ENCODE measurements around the gene SHD. TPM values are rescaled to one million over a fixed set of nuclear protein-coding genes. Genes with fewer than 3 reads are reported as not detected.

Gene SHD
- total RNA-seq, 1 experiment from 2014 or later = 3.5 TPM

- intact Hi-C loops (cut with micrococcal nuclease; ENCODE audit: unreplicated experiment) = no loop called here
- H3K9me3 Mint-ChIP-seq (ENCODE audit: unreplicated experiment) = no peaks in the 10 kb centered on the region
- DNase-seq = no peak
- no peak overlapping the region for H3K27ac Mint-ChIP-seq (ENCODE audit: unreplicated experiment)
- H3K36me3 Mint-ChIP-seq (ENCODE audit: insufficient read depth, unreplicated experiment) = no peaks in the 10 kb centered on the region
- TF ChIP-seq, protein P1, sequence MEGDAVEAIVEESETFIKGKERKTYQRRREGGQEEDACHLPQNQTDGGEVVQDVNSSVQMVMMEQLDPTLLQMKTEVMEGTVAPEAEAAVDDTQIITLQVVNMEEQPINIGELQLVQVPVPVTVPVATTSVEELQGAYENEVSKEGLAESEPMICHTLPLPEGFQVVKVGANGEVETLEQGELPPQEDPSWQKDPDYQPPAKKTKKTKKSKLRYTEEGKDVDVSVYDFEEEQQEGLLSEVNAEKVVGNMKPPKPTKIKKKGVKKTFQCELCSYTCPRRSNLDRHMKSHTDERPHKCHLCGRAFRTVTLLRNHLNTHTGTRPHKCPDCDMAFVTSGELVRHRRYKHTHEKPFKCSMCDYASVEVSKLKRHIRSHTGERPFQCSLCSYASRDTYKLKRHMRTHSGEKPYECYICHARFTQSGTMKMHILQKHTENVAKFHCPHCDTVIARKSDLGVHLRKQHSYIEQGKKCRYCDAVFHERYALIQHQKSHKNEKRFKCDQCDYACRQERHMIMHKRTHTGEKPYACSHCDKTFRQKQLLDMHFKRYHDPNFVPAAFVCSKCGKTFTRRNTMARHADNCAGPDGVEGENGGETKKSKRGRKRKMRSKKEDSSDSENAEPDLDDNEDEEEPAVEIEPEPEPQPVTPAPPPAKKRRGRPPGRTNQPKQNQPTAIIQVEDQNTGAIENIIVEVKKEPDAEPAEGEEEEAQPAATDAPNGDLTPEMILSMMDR (IDR thresholded peaks at IDR 0.05; ENCODE audit: insufficient read depth in 1 of 2, low read depth in 1 of 2, low read length in 1 of 2, severe bottlenecking in 1 of 2, unreplicated experiment in 1 of 2) = no peak
- H3K4me3 Mint-ChIP-seq (ENCODE audit: unreplicated experiment) = no peak overlapping the region
- Histone ChIP-seq H3K4me1 (no peaks in the 10 kb centered on the region), H3K27me3 (replicated peaks; ENCODE audit: control insufficient read depth, insufficient read depth, low read length) (no peaks in the 10 kb centered on the region), H3K4me3 (ENCODE audit: low read depth, low read length) (no peak overlapping the region), H3K9me3 (no peaks in the 10 kb centered on the region), H3K36me3 (ENCODE audit: control insufficient read depth, insufficient read depth, low read length) (no peaks in the 10 kb centered on the region)
- no peaks in the 10 kb centered on the region for H3K4me1 Mint-ChIP-seq (ENCODE audit: low read depth, unreplicated experiment)
- BruUV-seq (replicated peaks) = no TSS peak
- CTCF ChIA-PET = no interaction called here
- POLR2A ChIA-PET = no interaction called here
- H3K27me3 Mint-ChIP-seq (ENCODE audit: insufficient read depth, unreplicated experiment) = no peaks in the 10 kb centered on the region
Measured at GRCh38 chr19:4294389-4294788, 15.3 kb downstream of the SHD start.

- Histone ChIP-seq H3K36me3 (ENCODE audit: control insufficient read depth, insufficient read depth, low read length) (no peaks in the 10 kb centered on the region), H3K27me3 (replicated peaks; ENCODE audit: control insufficient read depth, insufficient read depth, low read length) (no peaks in the 10 kb centered on the region), H3K9me3 (no peaks in the 10 kb centered on the region), H3K4me3 (ENCODE audit: low read depth, low read length) (no peak overlapping the region), H3K4me1 (no peaks in the 10 kb centered on the region)
- Mint-ChIP-seq H3K27me3 (ENCODE audit: insufficient read depth, unreplicated experiment) (no peaks in the 10 kb centered on the region), H3K4me1 (ENCODE audit: low read depth, unreplicated experiment) (peaks cover under 1% of the 10 kb centered on the region), H3K4me3 (ENCODE audit: unreplicated experiment) (no peak overlapping the region), H3K27ac (ENCODE audit: unreplicated experiment) (no peak overlapping the region), H3K36me3 (ENCODE audit: insufficient read depth, unreplicated experiment) (no peaks in the 10 kb centered on the region), H3K9me3 (ENCODE audit: unreplicated experiment) (no peaks in the 10 kb centered on the region)
- BruUV-seq (replicated peaks) = no TSS peak
- TF ChIP-seq, protein P1 (IDR thresholded peaks at IDR 0.05; ENCODE audit: insufficient read depth in 1 of 2, low read depth in 1 of 2, low read length in 1 of 2, severe bottlenecking in 1 of 2, unreplicated experiment in 1 of 2) = no peak
- intact Hi-C loops (cut with micrococcal nuclease; ENCODE audit: unreplicated experiment) = no loop called here
- ChIA-PET CTCF (interaction anchor here (0.6 to 0.7 kb wide), 3 partner anchors 13 to 991 kb away, joined by 3 to 5 read pairs (median 3); no protein-coding TSS in a partner anchor), POLR2A (interaction anchor here (0.6 to 0.7 kb wide), 2 partner anchors 29 to 47 kb away, joined by 3 read pairs; partner anchors contain the start of gene MPND)
- DNase-seq = no peak
Measured at GRCh38 chr19:4295972-4296771, 17.1 kb downstream of the SHD start.

DNA sequence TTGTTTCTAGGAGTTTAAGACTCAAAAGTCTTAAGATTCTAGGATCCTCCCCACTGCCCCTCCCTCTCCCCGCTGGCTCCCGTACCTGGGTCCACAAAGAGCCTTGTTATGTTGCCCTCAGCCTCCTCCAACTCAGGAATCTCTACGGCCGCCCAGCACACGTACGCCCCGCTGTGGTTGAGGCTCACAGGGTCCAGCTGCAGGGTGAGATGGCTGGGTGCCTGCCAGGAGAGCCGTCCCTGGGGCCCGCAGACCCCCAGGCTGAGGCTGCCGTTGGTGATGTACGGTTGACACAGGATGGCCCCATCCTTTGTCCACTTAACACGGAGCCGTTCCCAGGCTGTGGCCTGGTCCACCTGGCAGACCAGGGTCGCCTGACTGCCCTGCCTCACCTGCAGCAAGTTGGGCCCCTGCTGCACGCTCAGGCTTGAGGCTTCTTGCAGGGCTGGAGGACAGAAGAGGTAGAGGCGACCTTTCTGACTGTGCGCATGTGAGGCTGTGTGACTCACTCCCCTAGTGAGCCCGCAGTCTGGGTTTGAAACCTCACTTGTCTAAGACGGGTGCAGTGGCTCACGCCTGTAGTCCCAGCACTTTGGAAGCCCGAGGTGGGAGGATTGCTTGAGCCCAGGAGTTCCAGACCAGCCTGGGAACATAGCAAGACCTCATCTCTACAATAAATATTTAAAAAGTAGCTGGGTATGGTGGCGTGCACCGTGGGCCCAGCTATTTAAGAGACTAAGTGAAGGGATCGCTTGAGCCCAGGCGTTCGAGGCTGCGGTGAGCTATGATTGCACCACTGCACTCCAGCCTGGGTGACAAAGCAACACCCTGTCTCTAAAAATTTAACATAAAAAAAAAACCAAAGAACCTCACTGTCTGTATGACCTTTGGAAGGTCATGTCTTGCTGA, 19.1 kb downstream of the SHD start:
- intact Hi-C loops (cut with micrococcal nuclease; ENCODE audit: unreplicated experiment) = no loop called here
- TF ChIP-seq, protein P1 (IDR thresholded peaks at IDR 0.05; ENCODE audit: insufficient read depth in 1 of 2, low read depth in 1 of 2, low read length in 1 of 2, severe bottlenecking in 1 of 2, unreplicated experiment in 1 of 2) = no peak
- no peaks in the 10 kb centered on the region for H3K9me3 Mint-ChIP-seq (ENCODE audit: unreplicated experiment)
- H3K9me3 ChIP-seq = no peaks in the 10 kb centered on the region
- no TSS peak for BruUV-seq (replicated peaks)
- no peaks in the 10 kb centered on the region for H3K27me3 Mint-ChIP-seq (ENCODE audit: insufficient read depth, unreplicated experiment)
- H3K36me3 Mint-ChIP-seq (ENCODE audit: insufficient read depth, unreplicated experiment) = no peaks in the 10 kb centered on the region
- no peak for DNase-seq
- no peaks in the 10 kb centered on the region for H3K36me3 ChIP-seq (ENCODE audit: control insufficient read depth, insufficient read depth, low read length)
- H3K27ac Mint-ChIP-seq (ENCODE audit: unreplicated experiment) = no peak overlapping the region
- CTCF ChIA-PET = interaction anchor here (0.6 kb wide), 1 partner anchor 40 kb away, joined by 3 read pairs; no protein-coding TSS in a partner anchor
- H3K4me3 Mint-ChIP-seq (ENCODE audit: unreplicated experiment) = no peak overlapping the region
- peaks cover 10% of the 10 kb centered on the region for H3K4me1 Mint-ChIP-seq (ENCODE audit: low read depth, unreplicated experiment)
- no peaks in the 10 kb centered on the region for H3K27me3 ChIP-seq (replicated peaks; ENCODE audit: control insufficient read depth, insufficient read depth, low read length)
- H3K4me1 ChIP-seq = no peaks in the 10 kb centered on the region
- POLR2A ChIA-PET = no interaction called here
- H3K4me3 ChIP-seq (ENCODE audit: low read depth, low read length) = no peak overlapping the region
